Measurements from ENCODE around the gene TMEM198.
A peak's percentile ranks its signal among the peaks of the same experiment; 100 is the strongest.

Gene TMEM198

DNA sequence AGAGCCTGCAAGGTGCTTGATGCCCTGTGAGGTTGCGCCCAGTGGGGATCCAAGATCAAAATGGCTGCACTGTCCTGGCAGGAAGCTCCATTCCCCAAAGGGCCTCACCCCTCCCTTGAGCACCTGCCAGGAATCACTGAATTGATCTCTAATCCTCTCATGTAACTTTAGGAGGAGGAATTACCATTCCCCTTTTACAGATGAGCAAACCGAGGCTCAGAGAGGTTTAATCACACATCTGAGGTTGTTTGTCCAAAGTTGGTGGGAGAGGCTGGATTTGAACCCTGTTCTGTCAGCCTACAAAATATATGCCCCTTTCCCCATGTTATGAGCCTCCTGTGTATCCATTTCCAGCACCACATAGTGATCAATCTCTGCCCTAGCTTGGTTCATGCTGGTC lies 19.0 kb upstream of the TMEM198 start:
- DNase-seq (ENCODE audit: low read depth in 1 of 2, low spot score in 1 of 2): no peak

DNA sequence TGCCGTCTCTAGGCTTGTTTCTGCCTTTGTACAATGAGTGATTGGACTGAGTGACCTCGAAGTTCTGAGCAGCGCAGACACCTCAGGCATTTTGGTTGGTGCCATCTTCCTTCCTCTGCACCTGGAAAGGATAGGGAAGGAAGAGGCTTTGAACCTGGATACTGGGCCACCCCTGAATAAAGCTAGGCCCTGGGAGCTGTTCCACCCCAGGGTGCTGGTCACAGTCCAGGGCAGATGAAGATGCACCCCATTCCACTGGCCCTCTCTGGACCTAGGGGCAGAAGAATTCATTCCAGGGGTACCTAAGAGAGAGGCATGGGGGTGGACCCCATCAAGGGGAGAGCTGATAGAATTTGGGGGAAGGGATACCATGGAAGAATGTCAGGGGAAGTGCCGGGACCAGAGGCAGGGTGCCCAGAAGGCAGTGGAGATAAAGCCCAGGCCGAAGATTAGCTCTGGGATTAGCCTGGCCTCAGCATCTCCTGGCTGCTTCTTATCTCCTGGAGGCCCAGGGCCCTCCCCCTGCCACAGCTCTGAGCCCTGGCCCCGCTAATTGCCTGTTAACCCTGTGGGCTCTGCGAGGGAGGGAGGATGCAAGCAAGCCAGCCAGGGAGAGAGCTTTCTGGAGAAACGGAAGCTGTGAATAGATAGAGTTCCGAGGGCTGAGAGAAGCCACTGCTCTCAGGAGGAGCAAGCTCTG lies 18.1 kb upstream of the TMEM198 start:
- DNase-seq (ENCODE audit: low read depth in 1 of 2, low spot score in 1 of 2): no peak

DNA sequence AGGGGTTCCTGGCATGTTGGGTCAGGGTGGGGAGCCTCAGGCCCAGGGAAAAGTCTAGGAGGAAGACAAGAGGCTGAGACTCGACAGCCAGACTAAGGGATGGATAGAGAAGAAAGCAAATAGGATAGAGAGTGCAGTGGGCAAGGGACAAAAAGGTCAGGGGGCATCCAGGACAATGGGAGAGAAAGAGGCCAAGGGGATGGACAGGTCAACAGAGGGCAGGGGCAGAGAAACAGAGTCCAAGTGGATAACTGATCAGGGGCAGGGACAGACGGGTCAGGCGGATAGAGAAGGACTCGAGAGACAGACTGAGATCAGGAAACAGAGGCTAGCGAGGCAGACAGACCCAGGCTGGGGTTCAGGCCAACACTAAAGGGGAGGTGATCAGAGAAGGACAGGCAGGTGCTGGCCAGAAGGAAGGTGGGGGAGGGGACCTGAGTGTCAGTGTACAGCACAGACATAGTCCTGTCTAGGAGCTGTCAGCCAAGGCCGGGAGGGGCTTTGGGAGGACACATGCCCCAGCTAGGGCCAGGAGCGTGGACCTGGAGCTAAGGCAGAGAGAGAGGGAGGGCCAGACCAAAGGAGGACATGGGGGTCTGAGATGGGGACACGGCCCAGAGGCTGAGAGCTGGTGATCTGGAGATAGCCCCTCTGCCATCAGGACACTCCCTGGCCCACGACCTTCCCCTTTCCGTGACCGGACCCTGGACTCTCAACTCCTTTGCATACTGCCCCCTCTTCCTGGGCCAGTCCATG lies 17.3 kb upstream of the TMEM198 start:
- no peak for DNase-seq (ENCODE audit: low read depth in 1 of 2, low spot score in 1 of 2)

DNA sequence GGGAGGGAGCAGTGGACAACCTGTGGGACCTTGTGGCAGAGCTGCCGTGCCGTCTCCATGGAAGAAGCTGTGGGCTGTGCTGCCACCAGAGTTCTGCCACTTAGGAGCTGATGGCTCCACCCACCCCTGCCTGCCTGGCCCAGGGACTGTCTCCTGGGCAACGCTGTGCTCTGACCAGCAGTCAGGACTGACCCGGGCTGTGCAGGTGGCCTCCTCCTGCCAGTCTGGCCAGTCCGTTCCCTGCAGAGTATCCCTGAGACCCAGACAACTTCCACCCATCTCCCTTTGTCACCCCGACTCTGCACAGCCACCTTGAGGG lies 16.8 kb upstream of the TMEM198 start:
- no peak for DNase-seq (ENCODE audit: low read depth in 1 of 2, low spot score in 1 of 2)

DNA sequence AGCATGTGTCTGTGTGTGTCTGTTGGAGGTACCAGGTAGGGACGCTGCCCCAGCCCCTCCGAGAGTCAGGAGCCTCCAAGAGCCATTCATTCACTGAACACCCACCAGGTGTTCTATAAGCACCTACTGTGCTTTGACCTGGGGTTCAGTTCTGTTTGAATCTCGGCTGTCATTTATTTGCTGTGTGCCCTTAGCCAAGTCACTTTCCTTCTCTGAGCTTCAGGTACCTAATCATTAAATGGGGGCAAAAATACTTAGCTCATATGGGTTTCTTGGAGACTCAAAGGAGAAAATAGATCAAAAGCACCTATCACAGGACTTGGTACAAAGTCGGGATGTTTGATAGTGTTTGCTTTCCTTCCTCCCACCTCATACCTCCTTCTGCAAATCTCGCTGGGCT lies 16.4 kb upstream of the TMEM198 start:
- no peak for DNase-seq (ENCODE audit: low read depth in 1 of 2, low spot score in 1 of 2)

DNA sequence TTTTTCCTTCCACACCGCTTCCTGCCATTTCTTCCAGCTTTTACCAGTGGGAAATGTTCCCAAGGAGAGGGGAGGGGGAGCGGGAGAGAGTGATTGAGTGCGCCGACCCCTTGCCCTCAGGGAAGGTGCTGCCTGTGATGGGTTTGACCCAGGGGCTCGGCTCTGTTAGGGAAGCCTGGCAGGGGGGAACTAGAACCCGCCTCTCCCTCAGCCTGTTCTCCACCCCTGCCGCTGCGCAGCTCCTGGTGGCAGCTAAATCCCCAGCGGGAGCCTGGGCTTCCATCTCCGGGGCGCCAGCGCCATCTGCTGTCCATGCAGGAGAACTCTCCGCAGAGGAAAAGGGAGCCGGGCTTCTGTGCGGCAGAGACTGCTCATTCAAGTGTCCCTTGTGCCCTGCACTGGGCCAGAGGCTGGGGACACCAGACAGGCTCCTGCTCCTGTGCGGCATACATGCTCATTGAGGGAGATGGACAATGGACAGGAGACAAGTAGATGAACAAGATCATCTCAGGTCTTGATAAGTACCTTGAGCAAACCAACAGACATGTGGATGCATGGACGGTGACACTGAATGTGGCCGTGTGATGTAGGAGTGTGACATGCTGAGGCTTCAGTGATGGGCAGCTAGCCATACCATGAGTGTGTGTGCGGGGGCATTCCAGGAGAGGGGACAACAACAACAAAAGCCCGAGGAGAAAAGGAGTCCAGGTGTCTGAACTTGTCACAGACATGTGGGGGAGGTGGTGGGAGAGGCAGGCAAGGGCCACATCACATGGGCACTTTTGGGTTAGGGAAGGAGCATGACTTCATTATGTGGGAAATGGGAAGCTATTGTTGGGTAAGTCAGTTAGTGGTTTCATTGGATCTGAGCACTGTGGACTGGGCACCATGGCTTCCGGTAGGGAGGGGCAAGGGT lies 13.5 kb upstream of the TMEM198 start:
- DNase-seq (ENCODE audit: low read depth in 1 of 2, low spot score in 1 of 2): peak; percentile 68 to 80

DNA sequence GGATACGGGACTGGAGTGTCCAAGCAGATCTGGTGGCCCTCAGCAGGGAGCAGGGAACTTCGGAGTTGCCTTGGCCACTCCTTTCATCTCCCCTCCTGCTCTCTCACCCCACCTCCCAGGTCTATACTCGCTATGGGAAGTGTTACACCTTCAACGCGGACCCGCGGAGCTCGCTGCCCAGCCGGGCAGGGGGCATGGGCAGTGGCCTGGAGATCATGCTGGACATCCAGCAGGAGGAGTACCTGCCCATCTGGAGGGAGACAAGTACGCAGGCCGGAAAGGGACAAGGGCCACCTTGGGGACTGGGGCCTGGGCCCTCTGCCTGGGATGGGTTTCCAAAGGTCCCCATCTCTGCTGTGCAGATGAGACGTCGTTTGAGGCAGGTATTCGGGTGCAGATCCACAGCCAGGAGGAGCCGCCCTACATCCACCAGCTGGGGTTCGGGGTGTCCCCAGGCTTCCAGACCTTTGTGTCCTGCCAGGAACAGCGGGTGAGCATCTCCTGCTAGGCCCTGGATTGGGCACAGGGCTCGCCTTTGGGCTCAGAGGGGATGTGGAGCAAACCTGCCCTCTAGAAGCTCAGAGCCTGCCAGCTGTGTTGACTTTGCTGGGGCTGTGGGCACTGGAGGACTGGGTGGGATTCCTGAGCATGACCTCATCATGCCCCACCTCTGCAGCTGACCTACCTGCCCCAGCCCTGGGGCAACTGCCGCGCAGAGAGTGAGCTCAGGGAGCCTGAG lies 12.0 kb upstream of the TMEM198 start:
- no peak for DNase-seq (ENCODE audit: low read depth in 1 of 2, low spot score in 1 of 2)

DNA sequence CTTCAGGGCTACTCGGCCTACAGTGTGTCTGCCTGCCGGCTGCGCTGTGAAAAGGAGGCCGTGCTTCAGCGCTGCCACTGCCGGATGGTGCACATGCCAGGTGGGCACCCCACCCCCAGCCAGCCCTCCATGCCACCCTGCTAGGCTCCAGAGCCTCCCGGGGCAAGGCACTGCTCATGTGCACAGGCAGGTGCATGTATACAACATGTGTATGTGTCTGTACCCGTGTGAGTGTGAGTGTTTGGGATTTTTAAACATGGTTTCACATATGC lies 11.5 kb upstream of the TMEM198 start:
- DNase-seq (ENCODE audit: low read depth in 1 of 2, low spot score in 1 of 2): no peak

DNA sequence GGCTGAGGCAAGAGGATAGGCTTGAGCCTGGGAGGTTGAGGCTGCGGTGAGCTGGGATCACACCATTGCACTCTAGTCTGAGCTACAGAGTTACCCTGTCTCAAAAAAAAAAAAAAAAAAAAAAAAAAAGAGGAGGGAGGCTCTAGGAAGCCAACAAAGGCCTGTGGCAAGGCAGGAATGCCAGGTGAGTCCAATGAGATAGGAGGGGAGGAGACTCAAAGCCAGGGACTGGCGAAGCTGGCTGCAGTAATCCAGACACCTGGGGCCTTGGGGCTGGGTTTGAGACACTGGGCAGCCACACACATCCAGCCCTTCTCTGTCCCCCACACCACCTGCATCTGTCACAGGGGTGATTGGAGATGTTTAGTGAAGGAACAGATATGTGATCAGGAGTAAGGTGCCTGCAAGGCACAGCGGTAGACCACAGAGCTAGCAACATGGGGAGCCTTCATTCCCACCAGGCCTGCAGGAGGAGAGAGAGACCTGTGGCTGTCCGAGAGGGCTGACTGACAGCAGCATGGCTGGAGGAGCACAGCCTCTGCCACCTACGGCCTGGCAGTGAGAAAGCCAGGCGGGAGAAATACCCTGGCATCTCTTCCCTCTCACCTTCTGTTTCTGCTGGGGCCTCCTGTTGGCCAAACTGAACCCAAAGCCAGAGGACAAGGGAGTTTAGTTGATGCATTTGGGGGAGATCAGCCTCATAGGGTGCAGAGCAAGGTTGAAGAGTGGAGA lies 9.7 kb upstream of the TMEM198 start:
- no peak for DNase-seq (ENCODE audit: low read depth in 1 of 2, low spot score in 1 of 2)

DNA sequence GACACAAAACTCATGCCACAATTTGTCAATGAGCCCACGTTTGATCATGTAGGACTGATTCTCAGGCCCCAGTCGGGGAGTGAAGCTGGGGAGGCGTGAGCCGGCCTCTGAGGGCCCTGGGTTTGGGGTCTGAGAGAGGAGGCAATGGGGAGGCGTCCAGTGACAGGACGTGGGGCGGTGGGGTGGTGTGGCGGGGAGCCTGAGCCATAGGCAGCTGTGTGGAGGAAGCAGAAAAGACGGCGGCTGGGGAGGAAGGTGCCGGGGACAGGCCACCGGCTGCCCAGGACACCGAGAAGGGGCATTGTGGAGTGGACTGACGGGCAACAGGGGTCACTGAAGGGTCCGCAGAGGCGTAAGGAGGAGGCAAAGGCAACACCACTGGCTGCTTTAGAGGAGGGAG lies 7.4 kb upstream of the TMEM198 start:
- DNase-seq (ENCODE audit: low read depth in 1 of 2, low spot score in 1 of 2): no peak

DNA sequence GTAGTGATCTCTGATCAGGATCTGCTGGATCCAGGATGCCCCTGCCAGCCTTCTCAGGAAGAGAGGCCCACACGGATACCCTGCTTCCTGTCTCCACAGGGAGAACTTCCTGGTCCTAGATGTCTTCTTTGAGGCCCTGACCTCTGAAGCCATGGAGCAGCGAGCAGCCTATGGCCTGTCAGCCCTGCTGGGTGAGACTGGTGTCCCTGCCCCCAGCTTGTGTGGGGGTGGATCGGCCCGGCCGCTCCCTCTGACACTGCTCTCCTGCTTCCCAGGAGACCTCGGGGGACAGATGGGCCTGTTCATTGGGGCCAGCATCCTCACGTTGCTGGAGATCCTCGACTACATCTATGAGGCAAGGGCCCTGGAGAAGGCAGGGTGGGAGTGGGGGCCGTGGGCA lies 6.9 kb upstream of the TMEM198 start:
- no peak for DNase-seq (ENCODE audit: low read depth in 1 of 2, low spot score in 1 of 2)

DNA sequence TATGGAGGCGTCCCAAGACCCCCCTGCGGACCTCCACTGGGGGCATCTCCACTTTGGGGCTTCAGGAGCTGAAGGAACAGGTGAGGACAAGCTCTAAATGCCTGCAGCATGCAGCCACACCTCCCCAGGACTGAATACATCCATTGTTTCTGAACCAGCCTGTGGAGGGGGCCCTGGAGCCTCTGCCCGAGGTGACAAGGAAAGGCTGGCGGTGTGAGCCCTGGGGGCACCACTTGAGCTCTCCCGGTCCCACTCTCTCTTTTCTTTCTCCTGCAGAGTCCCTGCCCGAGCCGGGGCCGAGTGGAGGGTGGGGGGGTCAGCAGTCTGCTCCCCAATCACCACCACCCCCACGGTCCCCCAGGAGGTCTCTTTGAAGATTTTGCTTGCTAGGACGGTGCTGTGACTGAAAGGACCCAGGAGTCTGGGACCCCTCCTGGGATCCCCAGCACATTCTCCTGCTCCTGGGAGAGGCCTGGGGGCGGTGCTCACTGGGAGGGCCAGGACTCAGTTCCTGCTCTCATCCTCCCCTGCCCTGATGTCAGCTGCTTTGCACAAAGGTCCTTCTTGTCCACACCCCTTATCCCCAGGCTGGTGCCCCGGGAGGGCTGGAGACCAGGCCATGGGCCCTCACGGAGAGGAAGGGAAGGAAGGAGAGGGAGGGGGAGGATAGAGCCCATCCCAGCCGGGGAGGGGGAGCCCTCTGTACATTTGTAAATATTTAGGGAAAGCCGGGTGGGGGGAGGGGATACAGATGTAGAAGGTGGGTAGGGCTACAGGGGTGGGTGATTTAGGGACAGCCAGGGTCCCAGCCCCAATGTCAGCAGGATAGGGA lies 6.0 kb upstream of the TMEM198 start:
- no peak for DNase-seq (ENCODE audit: low read depth in 1 of 2, low spot score in 1 of 2)

DNA sequence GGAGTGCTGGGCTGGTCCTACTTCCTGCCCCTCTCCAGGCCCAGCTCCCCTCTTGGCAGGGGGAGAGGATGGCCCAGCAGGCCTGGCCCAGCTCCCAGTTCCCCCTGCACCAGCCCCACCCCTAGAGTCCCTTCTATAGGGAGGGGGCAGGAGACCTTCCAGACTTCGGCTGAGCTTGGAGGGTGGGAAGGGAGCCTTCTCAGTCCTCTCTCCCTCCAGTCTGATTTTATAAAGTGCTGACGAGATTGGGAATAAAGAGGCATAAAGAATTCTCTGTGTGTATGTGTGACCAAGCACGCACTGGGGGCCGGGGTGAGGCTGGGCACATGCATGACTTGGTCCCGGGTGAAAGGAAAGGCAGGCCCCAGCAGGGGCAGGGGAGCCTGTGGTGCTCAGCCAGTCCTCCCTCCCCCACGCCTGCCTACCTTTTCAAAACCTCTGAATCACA lies 5.3 kb upstream of the TMEM198 start:
- no peak for DNase-seq (ENCODE audit: low read depth in 1 of 2, low spot score in 1 of 2)

DNA sequence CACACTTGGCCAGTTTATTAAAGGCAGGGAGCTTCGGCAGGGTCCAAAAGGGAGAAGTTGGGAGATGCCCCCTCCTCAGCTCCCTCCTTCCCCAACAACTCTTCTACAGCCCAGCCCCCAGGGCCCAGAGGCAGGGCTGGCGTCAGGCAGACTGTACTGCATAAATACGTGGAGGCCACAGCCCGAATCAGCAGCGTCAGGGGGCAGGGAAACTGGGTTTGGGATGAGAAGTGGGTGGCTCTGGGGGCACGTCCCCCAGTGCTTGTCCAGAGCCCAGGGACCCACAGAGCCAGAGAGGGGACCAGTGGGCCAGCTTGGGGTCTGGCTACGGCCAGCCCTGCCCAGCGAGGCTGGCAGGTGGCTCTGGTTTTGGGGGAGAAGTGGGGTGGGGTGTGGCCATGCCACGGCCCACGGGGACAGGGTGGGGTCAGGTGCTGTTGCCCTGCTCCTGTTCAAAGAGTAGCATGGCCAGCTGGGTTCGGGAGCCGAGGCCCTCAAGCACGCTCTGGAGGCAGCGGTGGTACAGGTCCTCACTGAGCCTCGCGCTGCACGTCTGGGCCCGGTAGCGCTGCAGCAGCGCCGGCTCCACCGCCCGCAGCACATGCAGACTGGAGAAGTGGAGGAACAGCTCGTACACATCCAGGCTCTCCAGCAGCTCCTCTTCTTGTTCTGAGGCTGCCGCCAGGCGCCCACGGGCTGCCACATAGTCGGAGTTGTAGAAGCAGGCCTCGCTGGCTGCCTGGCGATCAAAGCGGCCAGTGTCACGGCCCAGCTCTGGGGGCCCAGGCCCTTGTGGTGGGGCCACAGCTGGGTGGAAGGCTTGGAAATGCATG lies 4.7 kb upstream of the TMEM198 start:
- DNase-seq (ENCODE audit: low read depth in 1 of 2, low spot score in 1 of 2): no peak

DNA sequence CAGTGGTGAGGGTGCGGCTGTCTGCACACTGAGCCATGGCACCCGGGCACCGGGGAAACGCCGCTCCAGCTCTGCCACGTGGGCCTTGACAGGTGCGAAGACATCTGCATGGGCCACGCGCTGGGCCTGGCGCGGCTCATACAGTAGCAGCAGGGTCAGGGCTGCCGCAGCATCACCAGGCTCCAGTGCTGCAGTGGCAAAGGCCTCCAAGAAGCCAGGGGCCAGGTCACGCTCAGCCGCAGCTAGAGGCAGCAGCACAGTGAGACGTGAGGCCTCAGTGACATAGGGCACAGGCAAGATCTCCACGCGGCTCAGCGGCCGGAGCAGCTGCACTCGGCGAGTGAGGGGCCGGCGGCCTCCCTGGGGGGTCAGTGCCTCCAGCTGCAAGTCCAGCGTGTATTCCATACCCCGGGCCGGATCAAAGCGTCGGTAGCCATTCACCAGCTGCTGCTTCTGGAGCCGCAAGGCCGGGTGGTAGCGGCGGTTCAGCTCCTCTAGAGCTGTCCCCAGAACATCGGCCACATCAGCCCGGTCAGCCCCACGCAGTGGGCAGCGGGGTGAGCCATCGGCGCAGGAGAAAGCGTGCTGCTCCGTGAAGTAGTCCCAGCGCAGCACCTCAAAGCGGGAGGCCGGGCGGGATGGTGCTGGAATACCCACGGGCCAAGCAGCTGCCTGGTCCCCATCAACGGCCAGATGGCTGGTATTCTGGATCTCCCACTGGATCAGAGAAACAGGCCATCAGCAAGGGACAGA lies 3.7 kb upstream of the TMEM198 start:
- DNase-seq (ENCODE audit: low read depth in 1 of 2, low spot score in 1 of 2): no peak

DNA sequence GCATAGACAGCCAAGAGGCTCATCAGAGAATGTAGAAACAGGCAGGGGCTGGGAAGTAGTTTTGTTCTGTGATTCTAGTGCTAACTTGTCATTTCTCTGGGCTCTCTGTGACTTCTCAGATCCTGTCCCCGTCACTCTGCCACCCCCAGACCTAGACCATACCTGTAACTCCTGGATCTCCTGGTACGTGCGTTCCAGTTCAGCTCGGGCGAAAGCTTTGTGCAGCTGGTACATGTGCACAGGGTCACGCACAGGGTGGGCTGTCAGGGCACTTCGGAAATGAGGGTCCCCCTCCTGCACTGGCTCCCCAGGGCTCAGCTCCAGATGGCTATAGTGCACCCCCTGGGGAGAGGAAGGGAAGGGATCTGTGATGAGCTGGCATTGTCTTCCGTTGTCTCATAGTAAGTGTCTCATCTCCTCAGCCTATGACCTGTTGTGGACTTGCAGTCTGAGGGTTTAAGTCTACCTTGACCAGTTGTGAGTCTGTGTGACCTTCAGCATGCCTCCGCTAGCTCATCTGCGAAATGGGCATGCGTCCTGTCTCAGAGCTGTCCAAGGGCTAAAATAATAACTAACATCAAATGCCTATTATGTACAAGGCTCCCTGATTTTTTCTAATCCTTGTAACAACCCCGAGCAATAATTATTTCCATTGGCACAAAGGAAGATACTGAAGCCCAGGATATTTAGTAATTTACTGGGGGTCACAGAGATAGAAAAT lies 2.9 kb upstream of the TMEM198 start:
- DNase-seq (ENCODE audit: low read depth in 1 of 2, low spot score in 1 of 2): no peak

DNA sequence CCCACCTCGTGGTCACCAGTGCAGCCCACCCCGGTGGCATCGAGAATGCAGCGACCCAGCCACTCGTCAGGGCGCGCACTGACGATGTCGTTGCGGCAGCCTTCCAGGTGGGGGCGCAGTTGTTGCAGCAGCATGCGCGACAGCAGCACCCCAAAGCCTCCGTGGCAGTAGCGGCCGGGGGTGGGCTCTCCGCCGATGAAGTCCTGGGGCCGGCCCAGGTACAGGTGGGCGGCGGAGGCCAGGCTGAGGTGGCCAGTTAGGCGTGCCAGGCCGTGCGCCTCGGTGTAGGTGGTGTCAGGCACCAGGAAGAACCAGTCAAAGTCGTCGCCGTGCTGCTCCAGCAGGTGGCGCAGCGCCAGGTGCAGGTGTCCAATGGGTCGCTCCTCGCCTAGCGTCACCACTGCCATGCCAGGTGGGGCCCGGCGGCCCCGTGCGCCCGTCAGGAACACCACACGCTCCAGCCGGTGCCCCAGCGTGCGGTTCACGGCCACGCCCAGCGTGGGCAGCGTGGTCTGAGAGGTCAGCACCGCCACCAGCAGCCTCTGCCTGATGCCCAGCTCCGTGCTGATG lies 2.1 kb upstream of the TMEM198 start:
- peak; percentile 77 to 80 for DNase-seq (ENCODE audit: low read depth in 1 of 2, low spot score in 1 of 2)
